Upper lobe of left lung (tissue), 4 donors: Measurements from ENCODE around the gene ERMN.

Source experiments
- EP300 ChIP-seq, 4 donors: sonication (generic); formaldehyde crosslinking; IDR thresholded peaks; one replicate each; pipeline ENCODE4 v1.5.1; 2017; ENCODE audit warnings: antibody characterized with exemption in 4 of 4, control low read depth in 2 of 4
- POLR2A ChIP-seq, 4 donors: fragments of 450-650 bp; IDR thresholded peaks; one replicate each; pipeline ENCODE4 v1.5.1; 2016 to 2017; ENCODE audit warnings: antibody characterized with exemption in 4 of 4, mild to moderate bottlenecking in 2 of 4
- POLR2AphosphoS5 ChIP-seq, 2 donors: sonication (generic); formaldehyde crosslinking; IDR thresholded peaks; one replicate each; pipeline ENCODE4 v1.5.1; 2017; ENCODE audit warnings: antibody characterized with exemption in 2 of 2
- TF ChIP-seq, protein P1 (sequence below), 6 experiments: fragments of 450-650 bp in 4 of 6; fragments of 200-600 bp in 2 of 6; sonication (generic) in 2 of 6; IDR thresholded peaks; one replicate each; pipeline ENCODE4 v1.5.1; 2016 to 2019; ENCODE audit warnings: antibody characterized with exemption in 6 of 6

DNA sequence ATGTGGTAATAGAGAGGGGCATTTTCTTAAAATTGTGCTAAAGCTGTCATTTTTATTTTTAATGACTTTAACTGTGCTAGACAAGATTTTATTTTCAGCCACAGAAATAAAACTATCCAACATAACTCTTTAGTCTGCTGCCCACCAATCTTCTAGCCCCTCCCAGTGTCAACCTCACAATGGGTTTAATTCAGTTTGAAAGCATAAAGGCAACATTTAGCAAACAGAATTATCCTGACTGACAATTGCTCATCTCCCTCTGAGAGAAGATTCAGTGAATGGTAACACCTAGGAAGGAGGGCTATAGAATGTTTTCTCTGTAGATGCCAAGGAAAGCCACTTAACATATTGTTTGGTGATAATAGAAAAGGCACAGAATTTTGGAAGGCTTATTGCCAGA is 5.2 kb downstream of the ERMN start:
- TF ChIP-seq, protein P1, sequence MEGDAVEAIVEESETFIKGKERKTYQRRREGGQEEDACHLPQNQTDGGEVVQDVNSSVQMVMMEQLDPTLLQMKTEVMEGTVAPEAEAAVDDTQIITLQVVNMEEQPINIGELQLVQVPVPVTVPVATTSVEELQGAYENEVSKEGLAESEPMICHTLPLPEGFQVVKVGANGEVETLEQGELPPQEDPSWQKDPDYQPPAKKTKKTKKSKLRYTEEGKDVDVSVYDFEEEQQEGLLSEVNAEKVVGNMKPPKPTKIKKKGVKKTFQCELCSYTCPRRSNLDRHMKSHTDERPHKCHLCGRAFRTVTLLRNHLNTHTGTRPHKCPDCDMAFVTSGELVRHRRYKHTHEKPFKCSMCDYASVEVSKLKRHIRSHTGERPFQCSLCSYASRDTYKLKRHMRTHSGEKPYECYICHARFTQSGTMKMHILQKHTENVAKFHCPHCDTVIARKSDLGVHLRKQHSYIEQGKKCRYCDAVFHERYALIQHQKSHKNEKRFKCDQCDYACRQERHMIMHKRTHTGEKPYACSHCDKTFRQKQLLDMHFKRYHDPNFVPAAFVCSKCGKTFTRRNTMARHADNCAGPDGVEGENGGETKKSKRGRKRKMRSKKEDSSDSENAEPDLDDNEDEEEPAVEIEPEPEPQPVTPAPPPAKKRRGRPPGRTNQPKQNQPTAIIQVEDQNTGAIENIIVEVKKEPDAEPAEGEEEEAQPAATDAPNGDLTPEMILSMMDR (IDR thresholded peaks at IDR 0.05), result no peak
- no peak for TF ChIP-seq POLR2AphosphoS5 (IDR thresholded peaks at IDR 0.05)
- TF ChIP-seq EP300 (IDR thresholded peaks at IDR 0.05), result no peak
- TF ChIP-seq POLR2A (IDR thresholded peaks at IDR 0.05), result no peak
